HG03280 (cell line): ENCODE results near the gene HRH1.

ENCODE experiments used
- ATAC-seq: cut with Tn5 transposase; IDR thresholded peaks from one replicate; pipeline ENCODE4 v1.9.1; 2021; ENCODE audit warnings: mild to moderate bottlenecking, moderate library complexity; ENCODE audit not compliant: unreplicated experiment

HRH1 gene

DNA sequence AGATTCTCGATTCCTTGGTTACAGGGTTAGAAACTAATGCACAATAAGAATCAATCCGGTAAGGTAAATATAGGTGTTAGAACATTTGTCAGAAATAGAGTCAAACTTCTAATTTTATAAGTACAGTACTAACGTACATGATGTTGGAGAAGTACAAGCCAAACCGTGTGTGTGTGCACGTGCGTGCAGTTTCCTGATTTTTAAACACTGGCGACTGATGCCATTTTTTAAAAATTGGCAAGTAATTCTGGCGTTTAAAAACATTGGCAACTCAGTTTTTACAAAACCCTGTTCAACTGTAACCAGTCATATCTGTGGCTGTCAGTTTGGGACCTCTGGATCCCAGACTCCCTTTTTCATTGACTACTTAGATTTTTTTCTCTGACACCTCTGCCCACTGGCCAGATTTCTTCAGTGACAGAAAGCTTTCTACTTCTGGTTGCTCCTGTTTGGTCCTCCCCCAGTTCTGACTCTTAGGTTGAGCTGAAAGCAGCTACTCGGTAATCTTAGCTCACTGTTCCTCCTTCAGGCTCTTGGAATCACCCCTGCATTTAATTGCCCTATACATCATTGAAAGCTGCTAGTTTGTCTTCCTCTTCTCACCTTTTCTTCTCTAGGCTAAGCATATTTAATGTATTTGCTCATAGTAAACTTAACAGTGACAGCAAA is 118.7 kb downstream of the HRH1 start:
- no peak for ATAC-seq

DNA sequence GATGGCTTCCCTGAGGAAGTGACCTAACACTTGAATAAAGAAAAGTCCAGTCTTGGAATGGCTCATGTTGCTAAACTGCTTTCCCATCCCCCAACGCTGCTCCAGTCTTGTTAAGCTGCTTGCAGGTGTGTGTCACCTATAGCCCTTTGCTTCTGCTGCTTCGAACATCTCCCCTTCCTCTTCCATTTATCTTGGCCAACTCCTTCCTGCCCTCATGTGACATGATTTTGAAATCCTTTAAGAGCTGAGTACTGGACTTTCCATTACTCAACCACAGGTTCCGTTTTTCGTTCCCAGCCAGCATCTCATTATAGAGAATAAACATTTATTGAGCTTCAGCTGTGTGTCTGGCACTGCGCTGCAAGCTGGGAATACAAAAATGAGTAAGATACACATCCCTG is 119.6 kb downstream of the HRH1 start:
- no peak for ATAC-seq

DNA sequence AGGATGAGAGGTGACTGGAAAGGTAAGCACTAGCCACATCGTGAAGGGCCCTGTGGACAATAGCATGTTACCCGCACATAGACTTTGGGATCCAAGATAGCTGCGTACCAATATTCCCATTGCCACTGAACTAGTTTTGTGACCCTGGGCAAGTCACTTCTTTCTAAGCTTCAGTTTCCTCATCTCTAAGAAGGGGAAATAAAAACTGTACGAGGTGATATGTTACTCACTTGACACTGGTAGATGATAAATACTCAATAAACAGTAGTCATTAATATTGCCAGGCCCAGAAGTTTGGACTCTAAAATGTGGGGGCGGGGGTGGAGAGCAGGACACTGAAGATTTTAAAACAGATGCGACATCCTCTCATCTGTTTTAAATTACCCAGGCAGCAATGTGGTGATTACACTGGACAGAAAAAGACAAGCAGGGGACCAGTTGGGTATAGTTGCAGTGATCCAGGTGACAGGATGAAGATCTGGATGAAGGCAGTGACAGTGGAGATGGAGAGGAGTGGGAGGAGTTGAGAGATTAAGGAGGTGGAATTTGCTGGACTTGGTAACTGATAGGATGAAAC is 120.4 kb downstream of the HRH1 start:
- ATAC-seq: no peak

DNA sequence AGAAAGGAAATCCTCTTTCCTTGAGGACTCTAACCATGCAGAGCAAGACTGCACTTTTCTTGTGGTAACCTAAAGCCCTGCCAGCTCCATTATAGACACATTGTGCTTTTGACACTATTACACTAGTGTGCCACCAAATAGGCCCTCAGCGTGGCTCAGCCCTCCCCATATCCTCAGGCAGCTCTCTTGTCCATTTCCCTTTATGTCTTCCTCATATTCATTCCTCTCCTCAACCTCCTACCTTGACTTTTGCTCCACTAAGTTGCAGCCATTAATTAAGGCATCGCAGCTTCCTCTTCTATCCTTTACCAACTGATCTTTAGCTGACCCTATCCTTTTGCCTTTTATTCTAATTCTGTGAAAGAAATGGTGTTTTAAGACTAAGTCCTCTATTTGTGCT is 121.6 kb downstream of the HRH1 start:
- no peak for ATAC-seq

DNA sequence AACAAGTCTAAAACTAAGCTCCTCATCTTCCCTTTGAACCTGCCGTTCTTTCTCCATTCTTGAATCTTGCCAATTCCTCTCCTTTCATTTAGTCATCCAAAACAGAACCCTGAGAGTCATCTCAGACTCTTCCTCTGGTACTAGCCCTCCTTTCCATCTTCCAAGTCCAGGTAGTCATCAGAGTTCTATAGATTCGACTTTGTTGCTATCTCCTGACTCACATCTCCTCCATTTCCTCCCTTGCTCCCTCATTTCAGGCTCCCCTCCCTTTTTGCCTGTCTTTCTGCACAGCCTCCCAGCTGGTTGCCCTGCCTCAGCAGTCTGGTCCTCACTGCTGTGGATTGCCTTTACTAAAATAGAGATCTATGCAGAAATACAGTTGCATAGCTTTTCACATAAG is 122.6 kb downstream of the HRH1 start:
- no peak for ATAC-seq

DNA sequence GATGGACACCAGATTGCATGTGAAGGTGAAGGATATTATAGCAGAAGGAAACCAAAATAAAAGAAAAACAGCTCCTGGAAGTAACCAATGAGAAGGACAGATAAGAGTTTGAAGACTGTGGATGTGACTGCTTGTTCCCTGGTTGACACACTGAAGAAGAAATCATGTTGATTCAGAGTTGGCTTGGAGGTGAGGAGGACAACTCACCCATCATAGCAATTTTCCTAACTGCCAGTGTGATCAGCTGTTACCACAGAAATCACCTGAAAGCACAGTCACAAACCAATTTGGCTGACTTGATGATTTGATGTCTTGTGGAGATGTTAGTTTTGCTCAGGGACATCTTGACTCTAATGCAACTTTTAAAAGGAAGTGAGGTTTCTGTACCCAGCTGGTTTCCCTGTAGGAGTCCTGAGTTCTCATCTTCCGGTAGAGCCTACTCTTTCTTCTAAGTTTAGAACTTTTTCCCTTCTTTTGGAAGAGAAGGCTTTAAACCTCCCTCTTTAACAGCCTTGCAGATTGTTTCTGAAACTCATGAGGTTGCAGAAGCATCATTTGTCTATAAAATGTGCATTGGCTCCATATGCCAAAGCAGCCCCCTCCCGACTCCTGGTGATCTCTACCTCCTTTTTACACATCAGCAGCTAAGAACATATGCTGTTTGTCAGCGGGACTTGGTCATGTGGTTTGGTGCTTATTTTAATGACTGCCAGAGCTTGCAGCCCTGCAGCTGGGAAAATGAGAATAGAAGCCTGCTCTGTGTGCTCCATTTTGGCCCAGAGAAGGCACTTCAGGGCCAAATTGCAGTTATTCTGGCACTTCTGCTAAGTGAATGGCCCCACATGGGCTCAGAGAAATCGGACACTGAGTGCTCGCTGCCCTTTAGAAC is 128.2 kb downstream of the HRH1 start:
- ATAC-seq: no peak

DNA sequence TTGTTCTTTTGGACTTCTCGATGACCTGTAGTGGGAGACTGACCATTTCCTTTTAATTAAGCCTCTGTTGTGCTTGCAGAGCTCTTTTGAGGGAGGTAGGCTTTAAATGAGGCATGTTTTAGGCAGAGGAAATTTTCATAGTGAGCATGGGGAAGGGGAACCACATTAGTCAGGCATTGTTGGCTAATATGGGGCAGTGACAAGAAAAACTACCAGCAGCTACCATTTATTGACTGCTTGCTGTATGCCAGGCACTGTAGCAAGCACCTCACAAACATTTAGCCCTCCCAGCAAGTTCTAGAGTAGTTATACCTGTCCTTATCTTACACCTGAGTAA is 128.8 kb downstream of the HRH1 start:
- ATAC-seq: no peak

DNA sequence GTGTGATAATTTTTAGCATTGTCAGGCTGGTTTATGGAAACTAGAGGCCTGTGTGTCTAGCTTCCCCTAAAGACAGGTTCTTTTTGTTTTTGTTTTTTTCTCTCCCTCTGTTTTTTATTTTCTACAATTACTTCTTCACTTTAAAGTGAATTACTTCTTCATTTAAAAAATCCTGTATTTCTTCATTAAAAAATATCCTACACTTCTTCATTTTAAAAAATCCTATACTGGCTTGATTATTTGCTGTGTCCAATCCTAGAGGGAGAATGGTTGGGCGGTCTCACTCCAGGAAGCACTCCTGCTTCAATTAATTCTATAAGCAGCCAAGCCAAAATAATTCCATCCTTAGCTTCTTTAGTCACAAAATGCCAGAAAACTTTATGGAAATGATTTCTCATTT is 129.7 kb downstream of the HRH1 start:
- no peak for ATAC-seq

DNA sequence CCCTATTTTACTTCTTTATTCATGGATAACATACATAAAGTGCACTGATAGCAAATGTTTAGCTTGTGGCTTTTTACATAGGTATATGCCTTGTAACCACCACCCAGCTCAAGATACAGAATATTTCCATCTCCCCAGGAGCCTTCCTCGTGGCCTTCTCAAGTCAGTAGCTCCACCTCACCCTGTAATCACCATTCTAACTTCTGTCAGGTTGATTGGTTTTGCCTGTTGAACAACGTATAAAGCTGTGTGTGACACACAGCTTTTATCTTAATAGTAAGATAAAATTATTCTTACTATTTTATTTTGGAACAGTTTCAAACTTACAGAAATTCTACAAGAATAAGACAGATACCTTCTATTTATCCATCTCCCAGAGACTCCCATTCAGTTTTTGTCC is 131.2 kb downstream of the HRH1 start:
- ATAC-seq: no peak

DNA sequence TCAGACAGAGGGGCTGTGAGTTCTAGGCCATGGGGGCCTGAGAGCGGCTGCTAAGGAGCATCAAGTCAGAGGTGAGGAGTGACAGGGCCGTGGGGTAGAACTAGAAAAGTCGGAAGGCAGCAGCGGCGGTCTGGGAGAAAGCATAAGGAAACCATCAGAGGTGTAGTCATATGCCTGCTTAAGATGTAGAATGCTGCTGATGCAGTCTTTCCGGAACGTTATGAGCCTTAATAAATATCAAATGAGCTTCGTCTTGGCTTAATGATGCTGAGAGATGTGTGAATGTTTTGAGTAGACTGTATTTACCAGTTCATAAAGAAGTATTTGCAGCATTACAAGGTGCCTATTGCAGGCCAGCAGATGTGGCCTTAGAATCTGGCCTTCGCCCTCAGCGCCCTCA is 133.1 kb downstream of the HRH1 start:
- ATAC-seq: no peak

DNA sequence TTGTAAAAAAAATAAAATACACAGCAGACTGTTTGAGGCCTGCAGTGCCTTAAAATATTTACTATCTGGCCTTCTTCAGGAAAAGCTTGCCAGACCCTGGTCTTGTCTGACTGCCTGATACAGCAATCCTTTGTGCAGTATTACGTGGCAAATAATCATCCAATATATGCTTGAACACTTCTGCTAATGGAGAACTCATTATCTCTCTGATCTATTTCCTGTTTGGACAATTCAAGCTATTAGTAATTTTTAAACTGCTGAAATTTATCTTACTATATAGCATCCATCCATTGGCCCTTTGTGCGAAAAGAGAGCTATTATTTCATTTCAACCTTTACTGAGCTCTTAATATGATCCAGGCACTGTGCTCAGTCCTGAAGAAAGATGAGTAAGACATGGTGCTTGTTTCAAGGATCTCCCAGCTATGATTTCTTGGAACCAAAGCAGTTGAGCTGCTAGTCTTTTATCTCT is 133.8 kb downstream of the HRH1 start:
- ATAC-seq: no peak

DNA sequence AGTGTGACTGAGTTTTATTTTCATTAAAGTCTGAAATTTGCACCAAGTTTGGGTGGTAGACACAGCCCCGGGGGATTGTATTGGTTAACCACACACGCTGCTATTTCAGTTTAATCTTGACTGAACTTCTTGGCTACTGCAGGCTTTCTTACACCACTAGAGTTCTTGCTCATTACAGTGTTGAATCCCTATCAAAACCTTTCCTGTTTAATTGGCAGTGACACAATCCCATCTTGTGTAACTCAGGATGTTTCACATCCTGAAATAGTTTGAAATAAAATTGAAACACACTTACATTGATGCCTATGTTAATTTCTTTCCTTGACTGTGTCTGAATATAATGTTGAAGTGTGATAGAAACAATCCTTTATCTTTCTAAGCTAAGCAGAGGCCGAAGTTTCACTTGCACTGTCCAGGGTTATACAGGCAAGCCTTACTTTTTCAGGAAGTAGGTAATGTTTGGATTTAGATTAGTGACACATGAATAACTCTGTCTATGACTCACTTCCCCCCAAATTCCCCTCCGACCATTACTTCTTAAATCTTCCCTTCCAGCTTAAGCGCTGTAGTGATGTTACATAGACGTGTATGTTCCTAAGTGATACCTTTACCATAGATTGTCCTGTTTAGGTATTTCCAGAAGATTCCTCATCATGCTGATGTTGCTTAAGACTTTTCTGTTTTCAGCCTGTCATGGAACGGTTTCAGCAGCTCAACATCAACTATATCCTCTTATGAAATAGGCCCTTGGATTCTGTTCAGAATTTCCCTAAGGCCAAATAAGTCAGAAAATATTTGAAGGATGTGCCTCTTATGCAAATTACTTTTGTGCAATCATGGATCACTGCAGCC is 134.7 kb downstream of the HRH1 start:
- peak; percentile 59 for ATAC-seq

DNA sequence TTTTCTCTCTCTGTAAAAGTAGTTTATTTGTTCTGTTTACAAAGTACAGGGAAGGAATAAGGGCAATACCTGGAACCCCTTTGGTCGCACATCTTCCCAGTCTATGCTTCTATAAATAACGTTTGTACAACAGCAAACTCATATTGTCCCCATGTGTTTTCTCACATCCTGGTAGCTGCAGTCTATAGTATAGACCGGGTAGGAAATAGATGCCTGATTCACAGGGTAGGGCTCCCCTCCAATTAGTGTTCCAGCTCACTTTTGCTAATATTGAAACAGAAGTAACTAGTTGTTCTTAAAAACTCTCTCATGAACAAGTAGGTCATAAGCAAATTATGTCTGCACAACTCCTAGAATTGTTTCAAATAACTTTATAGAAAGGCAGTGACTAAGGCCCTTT is 135.6 kb downstream of the HRH1 start:
- ATAC-seq: no peak

DNA sequence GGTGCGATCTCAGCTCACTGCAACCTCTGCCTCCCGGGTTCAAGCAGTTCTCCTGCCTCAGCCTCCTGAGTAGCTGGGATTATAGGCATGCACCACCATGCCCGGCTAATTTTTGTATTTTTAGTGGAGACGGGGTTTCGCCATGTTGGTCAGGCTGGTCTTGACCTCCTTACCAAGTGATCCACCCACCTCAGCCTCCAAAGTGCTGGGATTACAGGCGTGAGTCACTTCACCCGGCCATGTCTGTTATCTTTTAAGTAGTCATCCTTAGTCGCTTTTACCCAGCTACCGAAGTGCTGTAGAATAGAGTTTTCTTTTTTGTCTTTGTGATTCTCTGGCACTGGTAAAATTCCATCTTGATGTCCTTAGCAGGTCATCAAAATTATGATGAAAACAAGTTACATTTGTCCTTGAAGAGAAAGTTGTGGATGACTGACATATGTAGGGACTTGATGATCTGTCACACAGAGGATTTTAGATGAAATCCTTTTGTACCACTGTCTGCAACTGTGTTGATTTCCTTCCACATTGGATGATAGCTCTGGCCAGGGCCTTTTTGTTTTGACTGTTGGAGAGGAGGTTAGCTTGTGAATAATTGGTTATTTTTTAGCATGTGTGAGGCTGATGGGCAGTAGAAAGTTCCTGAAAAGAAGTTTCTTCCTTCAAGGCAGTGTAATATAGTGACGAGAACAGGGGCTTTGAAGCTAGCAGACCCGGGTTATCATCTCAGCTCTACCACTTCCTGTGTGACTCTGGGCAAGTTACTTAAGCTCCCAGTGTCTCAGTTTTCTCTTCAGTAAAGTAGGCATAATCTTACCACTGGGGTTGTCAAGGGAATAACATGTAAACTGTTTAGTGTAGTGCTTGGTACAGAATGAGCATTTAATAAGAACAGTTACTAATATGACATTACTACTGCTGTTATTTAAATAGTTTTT is 136.7 kb downstream of the HRH1 start:
- no peak for ATAC-seq

DNA sequence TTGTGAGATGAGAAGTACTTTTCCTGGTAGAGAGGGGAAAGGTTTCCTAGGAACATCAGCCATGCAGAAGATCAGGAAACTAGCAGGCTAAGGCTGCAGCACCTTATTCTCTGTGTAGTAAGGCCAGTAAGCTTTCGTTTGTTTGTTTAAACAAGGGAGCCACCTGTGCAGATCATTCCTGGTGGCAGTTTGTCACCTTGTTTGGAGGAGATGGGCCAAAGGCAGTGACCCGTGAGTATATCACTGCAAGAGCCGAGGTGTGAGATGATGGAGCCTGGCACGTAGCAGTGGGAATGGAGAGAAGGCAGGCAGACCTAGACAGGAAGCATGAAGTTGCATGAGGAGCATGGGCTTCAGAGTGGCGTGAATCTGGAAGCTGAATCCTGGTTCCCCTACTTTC is 137.5 kb downstream of the HRH1 start:
- ATAC-seq: no peak

DNA sequence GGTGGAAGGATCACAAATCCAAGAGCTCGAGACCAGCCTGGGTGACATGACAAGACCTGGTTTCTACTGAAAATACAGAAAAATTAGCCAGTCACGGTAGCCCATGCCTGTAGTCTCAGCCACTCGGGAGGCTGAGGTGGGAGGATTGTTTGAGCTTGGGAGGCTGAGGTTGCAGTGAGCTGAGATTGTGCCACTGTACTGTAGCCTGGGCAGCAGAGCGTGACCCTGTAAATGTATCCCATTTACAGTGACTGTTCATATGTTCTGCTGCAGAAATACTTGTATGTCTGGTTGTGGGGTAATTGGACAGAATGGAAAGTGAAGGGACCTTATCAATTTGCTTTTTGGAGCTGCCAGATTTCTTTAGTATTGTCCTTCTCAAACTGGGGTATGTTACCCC is 142.8 kb downstream of the HRH1 start:
- ATAC-seq: no peak

DNA sequence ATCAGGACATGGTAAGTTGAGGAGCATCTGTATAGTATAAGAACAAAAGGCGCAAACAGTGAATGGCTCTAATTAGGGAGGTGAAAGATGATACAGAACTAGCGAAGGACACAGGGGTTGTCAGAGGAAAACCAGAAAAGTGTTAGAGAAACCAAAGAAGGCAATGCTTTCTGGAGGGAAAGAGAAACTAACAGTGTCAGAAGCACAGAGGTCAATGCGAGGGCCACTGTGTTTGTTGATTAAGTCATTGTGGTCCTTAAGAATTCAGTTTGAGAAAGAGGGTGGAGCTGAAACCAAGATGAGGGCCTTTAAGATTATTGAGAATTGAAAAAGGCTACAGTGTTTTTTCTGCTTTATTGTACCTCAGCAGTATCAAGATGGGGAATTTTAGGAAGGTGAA is 146.7 kb downstream of the HRH1 start:
- peak; percentile 96 for ATAC-seq

DNA sequence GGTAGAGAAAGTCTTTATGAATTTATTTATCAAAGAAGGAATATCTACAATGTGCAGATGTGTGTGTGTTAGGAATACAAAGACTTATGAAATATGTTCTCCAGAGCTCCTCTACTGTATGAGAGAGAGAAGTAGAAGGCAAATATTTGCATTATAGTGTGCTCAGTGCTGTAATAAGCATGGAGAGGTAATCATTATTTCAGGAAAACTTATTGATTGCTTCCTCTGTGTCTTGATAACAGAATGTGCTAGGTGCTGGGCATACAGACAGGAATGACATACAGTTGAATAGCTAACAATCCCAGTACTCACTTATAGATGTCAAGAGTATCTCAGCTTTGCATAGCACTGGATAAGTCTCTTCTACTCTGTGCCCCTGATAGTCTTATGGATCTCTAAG is 148.2 kb downstream of the HRH1 start:
- ATAC-seq: no peak

DNA sequence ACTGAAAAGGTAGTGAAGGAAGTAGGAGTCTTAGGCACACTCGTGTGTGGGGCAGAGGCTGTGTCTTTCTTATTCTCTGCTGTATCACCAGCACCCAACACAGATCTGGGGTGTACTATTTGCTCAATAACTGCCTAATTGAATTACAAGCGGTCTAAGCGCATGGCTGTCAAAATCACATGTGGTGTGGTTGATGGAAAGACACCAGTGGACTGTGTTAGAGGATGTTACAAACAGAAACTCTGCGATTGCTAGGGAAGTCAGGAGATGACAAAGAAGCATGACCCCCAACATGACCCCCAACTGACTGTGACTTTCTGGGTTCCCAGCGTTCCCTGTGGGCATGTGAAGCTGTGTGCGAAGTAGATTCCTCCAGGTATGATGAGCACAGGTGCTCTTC is 149.9 kb downstream of the HRH1 start:
- no peak for ATAC-seq

DNA sequence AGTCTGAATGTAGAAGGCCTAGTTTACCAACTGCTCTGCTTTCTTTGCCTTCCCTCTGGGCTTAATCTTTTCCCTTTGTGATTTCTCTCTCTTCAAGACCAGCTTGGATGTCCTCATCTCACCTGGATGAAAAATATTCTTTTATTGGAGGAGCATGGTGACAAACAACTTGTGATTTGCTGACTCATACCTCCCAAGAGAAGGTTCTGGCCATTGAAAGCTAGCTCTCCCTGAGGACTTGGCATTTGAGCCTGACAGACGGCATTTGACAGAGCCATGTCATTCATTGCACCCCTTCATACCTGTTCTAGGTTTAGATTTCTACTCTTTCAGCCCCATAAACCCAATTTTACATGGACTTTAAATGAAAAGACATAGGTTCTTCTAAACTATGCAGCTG is 151.2 kb downstream of the HRH1 start:
- no peak for ATAC-seq
